ENCODE data around the gene OR6B3. TPM values are rescaled to one million over a fixed set of nuclear protein-coding genes. Genes with fewer than 3 reads are reported as not detected.
"Not testable (repeated sequence)": the region's sequence is repeated elsewhere in the genome, so short reads cannot be mapped to it uniquely, and the experiment has no call there.

Gene OR6B3
- total and polyA plus RNA-seq, 7 experiments from 2014 or later, result not detected

DNA sequence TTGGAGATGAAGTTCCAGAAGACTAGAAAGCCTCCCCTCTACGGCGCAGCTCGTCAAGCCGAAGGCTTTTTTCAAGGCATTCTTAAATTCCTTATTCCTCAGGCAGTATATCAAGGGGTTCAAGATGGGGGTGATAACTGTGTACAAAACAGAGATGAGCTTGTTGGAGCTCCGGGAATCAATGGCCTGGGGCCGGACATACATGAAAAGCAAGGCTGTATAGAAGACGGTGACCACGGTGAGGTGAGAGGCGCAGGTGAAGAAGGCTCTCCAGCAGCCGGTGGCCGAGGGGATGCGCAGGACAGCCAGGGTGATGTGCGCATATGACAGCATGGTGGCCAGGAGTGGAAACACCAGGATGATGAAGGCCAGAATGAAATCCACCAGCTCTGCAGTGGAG lies 8.2 kb downstream of the OR6B3 start:
- POLR2A ChIA-PET, result no interaction called here
- Histone ChIP-seq H3K9me3 (ENCODE audit: control insufficient read depth in 2 of 3, low read length in 3 of 3) (no peaks in the 10 kb centered on the region), H3K4me3 (ENCODE audit: low read length) (no peak overlapping the region), H3K27me3 (ENCODE audit: control insufficient read depth in 2 of 2, insufficient read depth in 2 of 2, low read length in 2 of 2) (peaks cover 0 to 2% of the 10 kb centered on the region in 2 donors), H3K27ac (ENCODE audit: low read depth, low read length) (no peak overlapping the region), H3K4me1 (ENCODE audit: control insufficient read depth in 2 of 2, insufficient read depth in 2 of 2, low read length in 2 of 2) (no peaks in the 10 kb centered on the region), H3K36me3 (ENCODE audit: control insufficient read depth in 2 of 3, insufficient read depth in 3 of 3, low read length in 3 of 3) (no peaks in the 10 kb centered on the region)
- H3K27me3 Mint-ChIP-seq, result peaks cover 10 to 56% (median 44%) of the 10 kb centered on the region in 5 donors
- peaks cover 0 to 2% (median 0%) of the 10 kb centered on the region in 11 donors for H3K9me3 Mint-ChIP-seq
- CTCF ChIA-PET, result interaction anchor here (0.6 kb wide), 1 partner anchor 328 kb away, joined by 4 read pairs; no protein-coding TSS in a partner anchor
- DNase-seq, result no peak
- H3K4me1 Mint-ChIP-seq, result no peaks in the 10 kb centered on the region
- no peak overlapping the region for H3K27ac Mint-ChIP-seq
- H3K36me3 Mint-ChIP-seq, result no peaks in the 10 kb centered on the region
- H3K4me3 Mint-ChIP-seq, result no peak overlapping the region
- intact Hi-C loops (cut with micrococcal nuclease), result no loop called here
- no peak for ATAC-seq

DNA sequence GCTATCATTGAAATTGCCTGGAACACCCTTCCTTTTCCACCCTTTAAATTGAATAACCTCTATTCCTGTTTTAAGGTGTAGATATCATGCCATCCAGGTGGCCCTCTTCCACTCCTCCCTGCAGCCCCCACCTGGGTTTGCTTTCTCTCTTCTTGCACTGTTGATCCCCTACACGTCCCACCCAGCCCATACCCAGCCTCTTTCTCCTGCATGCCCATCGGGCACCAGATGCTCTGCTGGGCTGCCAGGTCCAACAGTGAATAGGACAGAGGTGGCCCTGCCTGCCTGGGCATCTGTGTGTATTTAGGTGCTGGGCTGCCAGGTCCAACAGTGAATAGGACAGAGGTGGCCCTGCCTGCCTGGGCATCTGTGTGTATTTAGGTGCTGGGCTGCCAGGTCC lies 9.2 kb downstream of the OR6B3 start:
- ATAC-seq; DNase-seq; H3K4me1 Mint-ChIP-seq; intact Hi-C loops (cut with micrococcal nuclease); H3K4me3 Mint-ChIP-seq; POLR2A ChIA-PET; H3K9me3 Mint-ChIP-seq; CTCF ChIA-PET; H3K9me3 ChIP-seq (ENCODE audit: control insufficient read depth in 2 of 3, low read length in 3 of 3); H3K36me3 Mint-ChIP-seq; H3K27ac Mint-ChIP-seq; H3K36me3 ChIP-seq (ENCODE audit: control insufficient read depth in 2 of 3, insufficient read depth in 3 of 3, low read length in 3 of 3); H3K27me3 ChIP-seq (ENCODE audit: control insufficient read depth in 2 of 2, insufficient read depth in 2 of 2, low read length in 2 of 2); H3K27ac ChIP-seq (ENCODE audit: low read depth, low read length); H3K4me1 ChIP-seq (ENCODE audit: control insufficient read depth in 2 of 2, insufficient read depth in 2 of 2, low read length in 2 of 2); H3K4me3 ChIP-seq (ENCODE audit: low read length): not testable (repeated sequence)
- H3K27me3 Mint-ChIP-seq, result peaks cover 10 to 56% (median 40%) of the 10 kb centered on the region in 5 donors

DNA sequence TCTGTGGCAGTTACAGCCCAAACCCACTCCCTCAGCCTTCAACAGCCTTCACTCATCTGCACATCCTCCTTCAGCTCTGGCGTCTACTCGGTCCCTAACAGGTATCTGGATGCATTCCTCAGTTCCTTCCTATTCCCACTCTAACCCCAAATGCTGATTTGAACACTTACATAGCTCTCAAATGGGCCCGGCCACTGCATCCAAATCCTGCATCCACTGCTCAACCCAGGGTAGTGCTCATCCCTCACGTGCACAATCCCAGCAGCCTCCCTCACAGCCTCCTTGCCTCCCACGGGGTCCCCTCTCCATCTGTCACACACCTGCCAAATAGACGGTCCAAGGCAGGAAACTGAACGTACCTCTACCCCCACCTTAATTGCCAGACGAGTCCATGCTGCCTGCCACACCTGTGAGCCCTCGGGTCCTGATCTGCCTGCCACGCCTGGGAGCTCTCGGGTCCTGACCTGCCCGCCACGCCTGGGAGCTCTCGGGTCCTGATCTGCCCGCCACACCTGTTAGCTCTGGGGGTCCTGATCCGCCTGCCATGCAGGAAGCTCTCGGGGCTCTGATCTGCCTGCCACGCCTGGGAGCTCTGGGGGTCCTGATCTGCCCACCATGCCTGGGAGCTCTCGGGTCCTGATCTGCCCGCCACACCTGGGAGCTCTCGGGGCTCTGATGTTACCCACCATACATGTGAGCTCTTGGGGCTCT lies 9.9 kb downstream of the OR6B3 start:
- Histone ChIP-seq H3K27ac (ENCODE audit: low read depth, low read length) (no peak overlapping the region), H3K36me3 (ENCODE audit: control insufficient read depth in 2 of 3, insufficient read depth in 3 of 3, low read length in 3 of 3) (no peaks in the 10 kb centered on the region), H3K4me3 (ENCODE audit: low read length) (no peak overlapping the region), H3K27me3 (ENCODE audit: control insufficient read depth in 2 of 2, insufficient read depth in 2 of 2, low read length in 2 of 2) (peaks cover 0 to 8% of the 10 kb centered on the region in 2 donors), H3K9me3 (ENCODE audit: control insufficient read depth in 2 of 3, low read length in 3 of 3) (no peaks in the 10 kb centered on the region), H3K4me1 (ENCODE audit: control insufficient read depth in 2 of 2, insufficient read depth in 2 of 2, low read length in 2 of 2) (no peaks in the 10 kb centered on the region)
- CTCF ChIA-PET, result no interaction called here
- peaks cover 7 to 50% (median 33%) of the 10 kb centered on the region in 5 donors for H3K27me3 Mint-ChIP-seq
- H3K27ac Mint-ChIP-seq, result no peak overlapping the region
- no peaks in the 10 kb centered on the region for H3K36me3 Mint-ChIP-seq
- intact Hi-C loops (cut with micrococcal nuclease), result no loop called here
- POLR2A ChIA-PET, result no interaction called here
- no peak overlapping the region for H3K4me3 Mint-ChIP-seq
- peaks cover 0 to 2% (median 0%) of the 10 kb centered on the region in 11 donors for H3K9me3 Mint-ChIP-seq
- ATAC-seq, result no peak
- no peak for DNase-seq
- no peaks in the 10 kb centered on the region for H3K4me1 Mint-ChIP-seq

DNA sequence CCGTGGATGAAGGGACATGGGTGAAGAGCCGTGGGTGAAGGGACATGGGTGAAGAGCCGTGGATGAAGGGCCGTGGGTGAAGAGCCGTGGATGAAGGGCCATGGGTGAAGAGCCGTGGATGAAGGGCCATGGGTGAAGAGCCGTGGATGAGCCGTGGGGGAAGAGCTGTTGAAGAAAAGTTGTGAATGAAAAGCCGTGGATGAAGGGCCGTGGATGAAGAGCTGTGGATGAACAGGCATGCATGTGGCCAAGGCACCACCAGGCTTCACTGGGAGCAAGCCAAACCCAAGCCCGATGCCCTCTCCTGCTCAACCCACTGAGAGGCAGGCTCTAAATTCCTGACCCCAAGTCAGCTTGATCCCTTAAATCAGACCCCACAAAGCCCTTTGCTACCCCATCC lies 10.6 kb downstream of the OR6B3 start:
- Mint-ChIP-seq H3K36me3 (no peaks in the 10 kb centered on the region), H3K4me1 (no peaks in the 10 kb centered on the region), H3K27me3 (peaks cover 4 to 44% (median 32%) of the 10 kb centered on the region in 5 donors), H3K4me3 (no peak overlapping the region), H3K9me3 (peaks cover 0 to 2% (median 0%) of the 10 kb centered on the region in 11 donors), H3K27ac (no peak overlapping the region)
- ATAC-seq (no peak), DNase-seq (no peak)
- Histone ChIP-seq H3K4me1 (ENCODE audit: control insufficient read depth in 2 of 2, insufficient read depth in 2 of 2, low read length in 2 of 2) (no peaks in the 10 kb centered on the region), H3K4me3 (ENCODE audit: low read length) (no peak overlapping the region), H3K27ac (ENCODE audit: low read depth, low read length) (no peak overlapping the region), H3K36me3 (ENCODE audit: control insufficient read depth in 2 of 3, insufficient read depth in 3 of 3, low read length in 3 of 3) (no peaks in the 10 kb centered on the region), H3K9me3 (ENCODE audit: control insufficient read depth in 2 of 3, low read length in 3 of 3) (no peaks in the 10 kb centered on the region), H3K27me3 (ENCODE audit: control insufficient read depth in 2 of 2, insufficient read depth in 2 of 2, low read length in 2 of 2) (peaks cover 0 to 8% of the 10 kb centered on the region in 2 donors)
- ChIA-PET POLR2A (no interaction called here), CTCF (no interaction called here)
- intact Hi-C loops (cut with micrococcal nuclease), result no loop called here

DNA sequence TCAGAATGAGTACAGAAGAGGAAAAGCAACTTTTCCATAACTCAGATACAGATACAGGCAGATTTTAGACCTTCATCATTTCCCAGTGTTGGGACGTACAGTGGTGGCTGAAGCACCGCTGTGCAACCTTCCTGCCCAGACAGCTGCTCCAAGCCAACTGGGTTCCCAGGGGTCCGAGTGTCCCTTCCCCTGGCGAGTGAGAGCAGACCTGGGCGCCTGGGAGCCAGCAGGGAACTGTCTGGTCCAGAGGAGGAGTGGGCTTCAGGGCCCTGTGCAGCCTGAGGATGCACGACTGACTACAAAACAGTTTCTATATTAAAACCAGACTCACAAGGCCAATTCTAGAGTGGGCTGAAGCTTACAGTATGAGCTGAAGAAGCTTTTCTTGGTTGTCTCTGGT lies 12.0 kb downstream of the OR6B3 start:
- Histone ChIP-seq H3K4me3 (ENCODE audit: low read length) (no peak overlapping the region), H3K36me3 (ENCODE audit: control insufficient read depth in 2 of 3, insufficient read depth in 3 of 3, low read length in 3 of 3) (peaks cover 0 to 3% (median 0%) of the 10 kb centered on the region in 3 experiments), H3K4me1 (ENCODE audit: control insufficient read depth in 2 of 2, insufficient read depth in 2 of 2, low read length in 2 of 2) (no peaks in the 10 kb centered on the region), H3K9me3 (ENCODE audit: control insufficient read depth in 2 of 3, low read length in 3 of 3) (no peaks in the 10 kb centered on the region), H3K27ac (ENCODE audit: low read depth, low read length) (no peak overlapping the region), H3K27me3 (ENCODE audit: control insufficient read depth in 2 of 2, insufficient read depth in 2 of 2, low read length in 2 of 2) (peaks cover 0 to 8% of the 10 kb centered on the region in 2 donors)
- DNase-seq (no peak), ATAC-seq (no peak)
- CTCF ChIA-PET, result no interaction called here
- no peaks in the 10 kb centered on the region for H3K36me3 Mint-ChIP-seq
- POLR2A ChIA-PET, result no interaction called here
- H3K9me3 Mint-ChIP-seq, result peaks cover 0 to 2% (median 0%) of the 10 kb centered on the region in 11 donors
- H3K4me3 Mint-ChIP-seq, result no peak overlapping the region
- no peaks in the 10 kb centered on the region for H3K4me1 Mint-ChIP-seq
- H3K27ac Mint-ChIP-seq, result no peak overlapping the region
- intact Hi-C loops (cut with micrococcal nuclease), result no loop called here
- peaks cover 12 to 37% (median 34%) of the 10 kb centered on the region in 5 donors for H3K27me3 Mint-ChIP-seq

DNA sequence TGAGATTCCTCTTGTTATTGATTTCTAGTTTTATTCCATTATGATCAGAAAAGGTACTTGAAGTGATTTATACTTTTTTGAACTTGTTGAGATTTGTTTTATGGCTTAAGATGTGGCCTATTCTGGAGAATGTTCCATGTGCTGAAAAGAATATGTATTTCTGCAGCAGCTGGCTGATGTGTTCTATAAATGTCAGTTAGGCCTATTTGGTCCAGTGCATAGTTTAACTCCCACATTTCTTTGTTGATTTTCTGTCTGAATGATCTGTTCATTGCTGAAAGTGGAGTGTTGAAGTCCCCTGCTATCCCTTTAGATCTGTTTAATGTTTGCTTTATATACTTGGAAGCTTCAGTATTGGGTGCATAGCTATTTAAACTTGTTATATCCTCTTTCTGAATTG lies 16.0 kb downstream of the OR6B3 start:
- no peak for ATAC-seq

DNA sequence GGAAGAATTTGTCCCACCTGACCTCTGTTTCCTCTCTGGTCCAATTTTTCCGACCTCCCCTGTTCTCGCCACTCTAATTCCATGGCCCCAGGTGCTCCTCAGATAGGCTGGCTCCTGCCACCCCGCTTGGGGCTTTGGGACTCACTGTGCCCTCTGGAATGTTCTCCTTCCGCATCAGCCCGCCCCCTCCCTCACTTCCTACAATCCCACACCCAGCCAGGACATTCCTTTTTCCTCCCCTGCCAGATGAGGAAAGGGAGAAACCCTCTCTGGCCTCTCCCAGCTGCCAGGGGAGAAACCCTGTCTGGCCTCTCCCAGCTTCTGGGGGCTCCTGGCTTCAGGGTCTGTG lies 20.0 kb downstream of the OR6B3 start:
- H3K27ac ChIP-seq (ENCODE audit: low read depth, low read length), result no peak overlapping the region
- no peaks in the 10 kb centered on the region for H3K4me1 Mint-ChIP-seq
- no peaks in the 10 kb centered on the region for H3K9me3 ChIP-seq (ENCODE audit: control insufficient read depth in 2 of 3, low read length in 3 of 3)
- no peak for DNase-seq
- no peaks in the 10 kb centered on the region for H3K36me3 Mint-ChIP-seq
- H3K4me3 ChIP-seq (ENCODE audit: low read length), result no peak overlapping the region
- peaks cover 0 to 3% (median 0%) of the 10 kb centered on the region in 3 experiments for H3K36me3 ChIP-seq (ENCODE audit: control insufficient read depth in 2 of 3, insufficient read depth in 3 of 3, low read length in 3 of 3)
- no peak for ATAC-seq
- H3K4me3 Mint-ChIP-seq, result no peak overlapping the region
- no peaks in the 10 kb centered on the region for H3K27me3 ChIP-seq (ENCODE audit: control insufficient read depth in 2 of 2, insufficient read depth in 2 of 2, low read length in 2 of 2)
- H3K27ac Mint-ChIP-seq, result no peak overlapping the region
- H3K4me1 ChIP-seq (ENCODE audit: control insufficient read depth in 2 of 2, insufficient read depth in 2 of 2, low read length in 2 of 2), result no peaks in the 10 kb centered on the region
- peaks cover 20 to 47% (median 36%) of the 10 kb centered on the region in 5 donors for H3K27me3 Mint-ChIP-seq
- ChIA-PET POLR2A (no interaction called here), CTCF (no interaction called here)
- H3K9me3 Mint-ChIP-seq, result no peaks in the 10 kb centered on the region
- intact Hi-C loops (cut with micrococcal nuclease), result no loop called here

More for the DNA sequence above, 16.0 kb downstream of the OR6B3 start:
- no peaks in the 10 kb centered on the region for H3K36me3 Mint-ChIP-seq
- H3K4me1 Mint-ChIP-seq, result no peaks in the 10 kb centered on the region
- DNase-seq, result no peak
- ChIA-PET CTCF (no interaction called here), POLR2A (no interaction called here)
- Histone ChIP-seq H3K27ac (ENCODE audit: low read depth, low read length) (no peak overlapping the region), H3K9me3 (ENCODE audit: control insufficient read depth in 2 of 3, low read length in 3 of 3) (no peaks in the 10 kb centered on the region), H3K4me1 (ENCODE audit: control insufficient read depth in 2 of 2, insufficient read depth in 2 of 2, low read length in 2 of 2) (no peaks in the 10 kb centered on the region), H3K4me3 (ENCODE audit: low read length) (no peak overlapping the region), H3K27me3 (ENCODE audit: control insufficient read depth in 2 of 2, insufficient read depth in 2 of 2, low read length in 2 of 2) (peaks cover 0 to 8% of the 10 kb centered on the region in 2 donors), H3K36me3 (ENCODE audit: control insufficient read depth in 2 of 3, insufficient read depth in 3 of 3, low read length in 3 of 3) (peaks cover 0 to 3% (median 0%) of the 10 kb centered on the region in 3 experiments)
- peaks cover 13 to 38% (median 34%) of the 10 kb centered on the region in 5 donors for H3K27me3 Mint-ChIP-seq
- intact Hi-C loops (cut with micrococcal nuclease), result no loop called here
- no peak overlapping the region for H3K4me3 Mint-ChIP-seq
- no peaks in the 10 kb centered on the region for H3K9me3 Mint-ChIP-seq
- no peak overlapping the region for H3K27ac Mint-ChIP-seq

Data from naive thymus-derived CD4-positive, alpha-beta T cell (primary cell).